GM12878 (cell line): ENCODE data around the gene IPCEF1. TPM values are rescaled to one million over a fixed set of nuclear protein-coding genes. Genes with fewer than 3 reads are reported as not detected.

Source experiments
- ATAC-seq: fragments of 200-7000 bp; cut with Tn5 transposase; 3 replicates; pipeline ENCODE4 v1.9.1; 2020; ENCODE audit warnings: mild to moderate bottlenecking, moderate library complexity
- BruUV-seq: library from RNA; stranded (reverse); fragments of 400-500 nt; replicated peaks from 2 replicates; lab custom pipeline; 2021; lab: Mats Ljungman, UMichigan
- CTCF ChIA-PET: fragments of 300-600 bp; sonication (Branson Sonifier 250); formaldehyde crosslinking; extraction: SDS; loops from one replicate; lab custom pipeline; 2021; ENCODE audit warnings: inconsistent platforms; lab: Yijun Ruan, JAX
- POLR2A ChIA-PET: fragments of 350-600 bp; formaldehyde crosslinking; extraction: SDS; loops from one replicate; lab custom pipeline; 2021; ENCODE audit warnings: inconsistent platforms; lab: Charles Lee
- RAD21 ChIA-PET: fragments of 300-600 bp; sonication (Branson Sonifier 250); formaldehyde crosslinking; loops from one replicate; lab custom pipeline; 2023; ENCODE audit warnings: antibody characterized with exemption; ENCODE audit not compliant: unreplicated experiment; lab: Charles Lee
- SMC1A ChIA-PET: fragments of 300-600 bp; sonication (Branson Sonifier 250); formaldehyde crosslinking; loops from one replicate; lab custom pipeline; 2023; ENCODE audit not compliant: unreplicated experiment, uncharacterized antibody; lab: Charles Lee
- DNase-seq: peaks from one replicate; pipeline ENCODE4 v3.0.0-alpha.2; 2011; ENCODE audit warnings: low read depth, low spot score
- FAIRE-seq: peaks from 3 replicates; lab custom pipeline; 2011; peaks lifted over from hg19 to GRCh38; lab: Jason Lieb, UNC
- H2AFZ ChIP-seq: 2 replicates; pipeline ENCODE4 v1.6.0; 2011; ENCODE audit warnings: low read depth, low read length, control low read depth; ENCODE audit not compliant: control insufficient read depth
- H3K27ac ChIP-seq: 2 replicates; pipeline ENCODE4 v1.5.1; 2011; ENCODE audit warnings: control low read depth; ENCODE audit not compliant: control insufficient read depth, insufficient read depth
- H3K27me3 ChIP-seq, 2 experiments: replicated peaks in 1 of 2; 2 replicates each; pipeline versions ENCODE4 v1.6.0 to v1.6.1; 2011; ENCODE audit warnings: low read length in 1 of 2; ENCODE audit not compliant: control insufficient read depth in 2 of 2, insufficient read depth in 2 of 2
- H3K36me3 ChIP-seq, 2 experiments: 2 replicates each; pipeline ENCODE4 v1.5.1; 2011; ENCODE audit warnings: low read length in 1 of 2; ENCODE audit not compliant: control insufficient read depth in 2 of 2, insufficient read depth in 2 of 2
- H3K4me1 ChIP-seq: 2 replicates; pipeline ENCODE4 v1.6.1; 2011; ENCODE audit warnings: mild to moderate bottlenecking, low read length, moderate library complexity, mixed read lengths; ENCODE audit not compliant: control insufficient read depth, insufficient read depth
- H3K4me2 ChIP-seq: 2 replicates; pipeline ENCODE4 v1.6.0; 2011; ENCODE audit warnings: control low read depth; ENCODE audit not compliant: control insufficient read depth, insufficient read depth
- H3K4me3 ChIP-seq: fragments of 200-600 bp; sonication (generic); 2 replicates; pipeline ENCODE4 v1.5.1; 2016
- H3K79me2 ChIP-seq: 2 replicates; pipeline ENCODE4 v1.6.0; 2011; ENCODE audit warnings: low read length; ENCODE audit not compliant: control insufficient read depth, insufficient read depth
- H3K9ac ChIP-seq: 2 replicates; pipeline ENCODE4 v1.8.0; 2011; ENCODE audit warnings: low read length, control low read depth, mixed read lengths; ENCODE audit not compliant: control insufficient read depth, insufficient read depth
- H3K9me3 ChIP-seq: replicated peaks from 3 replicates; pipeline ENCODE4 v1.5.1; 2011; ENCODE audit warnings: mild to moderate bottlenecking, low read length; ENCODE audit not compliant: control insufficient read depth, insufficient read depth
- H4K20me1 ChIP-seq: 2 replicates; pipeline ENCODE4 v1.6.0; 2011; ENCODE audit not compliant: control insufficient read depth, insufficient read depth
- CHD2 ChIP-seq: IDR thresholded peaks from 2 replicates; pipeline ENCODE4 v1.6.1; 2011; ENCODE audit warnings: low read depth, low read length, improper control_type of control experiment, borderline replicate concordance
- GATAD2B ChIP-seq: fragments of 450-650 bp; conservative IDR thresholded peaks from 2 replicates; pipeline ENCODE4 v1.6.1; 2017; ENCODE audit warnings: low read depth, mild to moderate bottlenecking, moderate library complexity
- HDGF ChIP-seq: fragments of 450-650 bp; IDR thresholded peaks from 2 replicates; pipeline ENCODE4 v1.6.1; 2016; ENCODE audit warnings: antibody characterized with exemption
- NR2F1 ChIP-seq: fragments of 450-650 bp; conservative IDR thresholded peaks from 2 replicates; pipeline ENCODE4 v1.6.1; 2017; ENCODE audit warnings: mild to moderate bottlenecking
- POLR2A ChIP-seq: IDR thresholded peaks from 2 replicates; pipeline ENCODE4 v1.6.1; 2011; ENCODE audit warnings: low read depth, mild to moderate bottlenecking, low read length
- RBBP5 ChIP-seq: fragments of 200-600 bp; sonication (generic); conservative IDR thresholded peaks from 2 replicates; pipeline ENCODE4 v1.6.1; 2016
- TAF1 ChIP-seq: IDR thresholded peaks from 2 replicates; pipeline ENCODE4 v1.6.1; 2011; ENCODE audit warnings: mild to moderate bottlenecking, low read depth, low read length, borderline replicate concordance
- ZNF24 ChIP-seq: fragments of 450-650 bp; IDR thresholded peaks from 2 replicates; pipeline ENCODE4 v1.6.1; 2017; ENCODE audit warnings: antibody characterized with exemption, mild to moderate bottlenecking
- WGBS: methylation state at CpG from one replicate; pipeline ENCODE4 v1.1.6; 2016; ENCODE audit warnings: low lambda C conversion rate; ENCODE audit not compliant: insufficient replicate concordance, insufficient coverage; ENCODE audit errors: missing lambda C conversion rate; 5-methylcytosine and 5-hydroxymethylcytosine counted together
- in situ Hi-C: fragments of 300-500 bp; cut with MboI; formaldehyde crosslinking; loops from 9 replicates; pipeline ENCODE4 v1.14.3; 2018; ENCODE audit warnings: mixed read lengths
- intact Hi-C: fragments of 100-400 bp; cut with micrococcal nuclease; formaldehyde crosslinking; loops from one replicate; pipeline ENCODE4 v1.14.2; 2022; ENCODE audit not compliant: unreplicated experiment
- polyA plus RNA-seq, 11 experiments: library from polyadenylated mRNA; depleted of rRNA in 4 of 11; unstranded in 6 of 11; stranded (reverse) in 5 of 11; fragments of >200 nt; fragmentation: Nextera tagmentation in 4 of 11; fragmentation: Illumina TruSeq in 1 of 11; extraction: Ambion mirVana in 4 of 11; extraction: Trizol in 1 of 11; gene quantifications; 1 replicate in 1 of 11; 2 replicates in 10 of 11; pipeline versions ENCODE4 v1.2.1 to v1.2.3, GENCODE V29; 2011 to 2016; ENCODE audit warnings: inconsistent platforms in 2 of 11, missing spikeins in 2 of 11, low read depth in 1 of 11
- total RNA-seq, 4 experiments: library from RNA; depleted of rRNA in 3 of 4; stranded (reverse); fragments of >200 nt in 3 of 4; fragmentation: Illumina TruSeq in 1 of 4; extraction: Trizol in 1 of 4; gene quantifications; 2 replicates each; pipeline versions ENCODE4 v1.2.1 to v1.2.3, GENCODE V29; 2013 to 2021
- TF ChIP-seq, protein P1 (sequence below): IDR thresholded peaks from 2 replicates; pipeline ENCODE4 v1.6.1; 2012; ENCODE audit warnings: low read depth, low read length, improper control_type of control experiment
- TF ChIP-seq, protein P2 (sequence below), 3 experiments: IDR thresholded peaks in 2 of 3; conservative IDR thresholded peaks in 1 of 3; 2 replicates each; pipeline ENCODE4 v1.5.1; 2011; ENCODE audit warnings: low read depth in 3 of 3, low read length in 3 of 3, mild to moderate bottlenecking in 3 of 3, control low read depth in 2 of 3, moderate library complexity in 2 of 3, inconsistent platforms in 1 of 3, mixed read lengths in 1 of 3; ENCODE audit not compliant: control insufficient read depth in 2 of 3, insufficient read depth in 1 of 3; ENCODE audit errors: extremely low read depth in 1 of 3

IPCEF1 gene
- total and polyA plus RNA-seq, 10 of the 15 experiments (the other 5 are each of a cell fraction or from before 2014, with no cell fraction given): 1.3 to 137 (median 4.2) TPM

DNA sequence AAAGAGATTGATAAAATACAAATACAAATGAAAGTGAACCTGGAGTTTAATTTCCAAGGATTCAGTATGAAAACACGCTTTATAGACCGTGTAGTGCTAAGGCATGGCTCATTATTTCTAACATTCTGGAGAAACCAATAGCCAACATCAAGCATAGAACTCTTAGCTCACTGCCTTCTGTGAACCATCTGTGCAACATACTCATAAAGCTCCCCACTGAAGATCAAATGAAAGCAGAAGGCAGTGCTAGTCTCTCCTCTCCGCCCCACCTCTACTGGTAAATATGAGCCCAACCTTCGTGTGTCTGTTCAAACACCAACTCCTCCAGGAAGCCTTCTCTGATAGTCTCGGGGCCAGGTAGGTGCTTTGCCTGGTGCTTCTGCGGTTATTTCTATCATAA is 153.6 kb downstream of the IPCEF1 start:
- no peak for ATAC-seq
- H3K36me3 ChIP-seq: peaks cover 8 to 20% of the 10 kb centered on the region in 2 experiments; a peak in 3 of 4 replicates

More for the DNA sequence above, 153.6 kb downstream of the IPCEF1 start:
- Histone ChIP-seq H3K27ac (no peak overlapping the region), H3K27me3 (no peaks in the 10 kb centered on the region), H3K4me3 (no peak overlapping the region), H3K4me2 (no peak overlapping the region), H3K9ac (no peak overlapping the region), H2AFZ (no peak overlapping the region), H3K9me3 (no peaks in the 10 kb centered on the region), H3K4me1 (no peaks in the 10 kb centered on the region), H3K79me2 (no peaks in the 10 kb centered on the region), H4K20me1 (no peaks in the 10 kb centered on the region)
- intact Hi-C loops: no loop called here
- no TSS peak for BruUV-seq
- in situ Hi-C loops: no loop called here
- SMC1A ChIA-PET: interaction anchor here (1.3 to 1.4 kb wide), 2 partner anchors 74 kb away, joined by 3 to 5 read pairs; no protein-coding TSS in a partner anchor
- FAIRE-seq: no peak
- TF ChIP-seq POLR2A (no peak), TAF1 (no peak), ZNF24 (no peak), RBBP5 (no peak), NR2F1 (no peak), HDGF (no peak), CHD2 (no peak), GATAD2B (no peak)
- TF ChIP-seq, protein P1, sequence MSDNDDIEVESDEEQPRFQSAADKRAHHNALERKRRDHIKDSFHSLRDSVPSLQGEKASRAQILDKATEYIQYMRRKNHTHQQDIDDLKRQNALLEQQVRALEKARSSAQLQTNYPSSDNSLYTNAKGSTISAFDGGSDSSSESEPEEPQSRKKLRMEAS: no peak
- TF ChIP-seq, protein P2, sequence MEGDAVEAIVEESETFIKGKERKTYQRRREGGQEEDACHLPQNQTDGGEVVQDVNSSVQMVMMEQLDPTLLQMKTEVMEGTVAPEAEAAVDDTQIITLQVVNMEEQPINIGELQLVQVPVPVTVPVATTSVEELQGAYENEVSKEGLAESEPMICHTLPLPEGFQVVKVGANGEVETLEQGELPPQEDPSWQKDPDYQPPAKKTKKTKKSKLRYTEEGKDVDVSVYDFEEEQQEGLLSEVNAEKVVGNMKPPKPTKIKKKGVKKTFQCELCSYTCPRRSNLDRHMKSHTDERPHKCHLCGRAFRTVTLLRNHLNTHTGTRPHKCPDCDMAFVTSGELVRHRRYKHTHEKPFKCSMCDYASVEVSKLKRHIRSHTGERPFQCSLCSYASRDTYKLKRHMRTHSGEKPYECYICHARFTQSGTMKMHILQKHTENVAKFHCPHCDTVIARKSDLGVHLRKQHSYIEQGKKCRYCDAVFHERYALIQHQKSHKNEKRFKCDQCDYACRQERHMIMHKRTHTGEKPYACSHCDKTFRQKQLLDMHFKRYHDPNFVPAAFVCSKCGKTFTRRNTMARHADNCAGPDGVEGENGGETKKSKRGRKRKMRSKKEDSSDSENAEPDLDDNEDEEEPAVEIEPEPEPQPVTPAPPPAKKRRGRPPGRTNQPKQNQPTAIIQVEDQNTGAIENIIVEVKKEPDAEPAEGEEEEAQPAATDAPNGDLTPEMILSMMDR (IDR thresholded peaks at IDR 0.05 in 2 of 3, conservative IDR thresholded peaks at IDR 0.05 in 1 of 3; ENCODE audit: control insufficient read depth in 2 of 3, extremely low read depth in 1 of 3, insufficient read depth in 1 of 3, low read depth in 3 of 3, low read length in 3 of 3): no peak
- CTCF ChIA-PET: interaction anchor here (1.5 to 1.6 kb wide), 2 partner anchors 13 to 74 kb away, joined by 3 to 4 read pairs; no protein-coding TSS in a partner anchor
- 58% methylated on average over 6 of the region's 6 CpGs for WGBS
- DNase-seq: no peak
- POLR2A ChIA-PET: no interaction called here
- RAD21 ChIA-PET: interaction anchor here (1.1 kb wide), 1 partner anchor 74 kb away, joined by 3 read pairs; no protein-coding TSS in a partner anchor
